DLD1 (cell line): Measurements from ENCODE around the gene PRKCSH.
"Not testable (repeated sequence)": the region's sequence is repeated elsewhere in the genome, so short reads cannot be mapped to it uniquely, and the experiment has no call there.

Experiments used
- in situ Hi-C: cut with HindIII; loops from 2 replicates; pipeline ENCODE4 v1.10.0; 2017; ENCODE audit warnings: low sequenced_read_pairs

The PRKCSH gene

GRCh38 chr19:11418549-11419506, 16.6 kb upstream of the PRKCSH start, which contains the start of gene RGL3:
Gene RGL3, minus strand, starts transcription at chr19:11419314. Its CDS starts 36 bp downstream, at chr19:11419278.
- in situ Hi-C loops: no loop called here

DNA sequence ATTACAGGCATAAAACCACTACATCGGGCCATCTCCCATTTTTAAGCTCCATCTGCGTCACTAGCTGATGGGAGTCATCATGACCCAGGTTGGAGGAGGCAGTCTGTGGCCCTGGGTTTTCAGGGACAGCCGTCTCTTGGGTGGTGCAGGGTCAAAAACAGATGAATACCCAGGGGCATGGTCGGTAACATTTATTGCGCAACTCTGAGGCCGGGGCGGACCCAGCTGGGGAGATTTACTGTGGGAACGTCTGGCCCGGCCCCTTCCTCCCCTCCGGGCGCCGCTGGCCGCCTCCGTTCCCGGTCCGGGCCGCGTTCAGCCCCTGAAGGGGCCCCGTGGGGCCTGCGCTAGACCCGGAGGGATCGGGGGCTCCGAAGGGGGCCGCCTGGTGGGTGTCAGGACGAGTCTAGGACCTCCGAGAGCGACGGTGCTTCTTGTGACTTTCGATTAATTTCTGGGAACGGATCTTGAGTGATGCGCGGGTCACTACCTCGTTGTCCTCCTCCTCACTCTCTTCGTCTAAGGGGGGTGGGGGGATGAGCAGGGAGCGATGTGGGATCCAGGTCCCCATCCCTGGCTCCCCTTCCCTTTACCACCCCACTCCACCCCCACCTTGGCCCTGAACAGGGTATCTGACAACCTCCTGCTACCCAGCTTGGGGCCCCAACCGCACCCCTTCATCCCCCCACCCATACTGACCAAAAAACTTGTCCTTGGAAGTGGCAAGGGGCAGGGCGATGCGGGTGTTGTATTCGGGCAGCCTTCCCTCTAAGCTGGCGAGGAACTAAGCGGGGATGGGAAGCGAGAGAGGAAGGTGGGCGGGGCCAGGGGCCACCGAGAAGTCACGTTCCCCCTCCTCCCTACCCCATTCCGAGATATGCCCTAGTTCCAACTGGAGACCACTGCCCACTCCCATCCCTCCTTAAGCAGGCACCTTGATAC, 14.7 kb upstream of the PRKCSH start:
- in situ Hi-C loops: no loop called here

- in situ Hi-C loops: no loop called here
These were observed 13.9 kb upstream of the PRKCSH start for GRCh38 chr19:11421371-11422098.

GRCh38 chr19:11422163-11423065, 13.0 kb upstream of the PRKCSH start:
- in situ Hi-C loops: no loop called here

- in situ Hi-C loops: no loop called here
These were observed 12.2 kb upstream of the PRKCSH start for GRCh38 chr19:11423164-11423790.

GRCh38 chr19:11423791-11424181, 11.6 kb upstream of the PRKCSH start:
- in situ Hi-C loops: no loop called here

DNA sequence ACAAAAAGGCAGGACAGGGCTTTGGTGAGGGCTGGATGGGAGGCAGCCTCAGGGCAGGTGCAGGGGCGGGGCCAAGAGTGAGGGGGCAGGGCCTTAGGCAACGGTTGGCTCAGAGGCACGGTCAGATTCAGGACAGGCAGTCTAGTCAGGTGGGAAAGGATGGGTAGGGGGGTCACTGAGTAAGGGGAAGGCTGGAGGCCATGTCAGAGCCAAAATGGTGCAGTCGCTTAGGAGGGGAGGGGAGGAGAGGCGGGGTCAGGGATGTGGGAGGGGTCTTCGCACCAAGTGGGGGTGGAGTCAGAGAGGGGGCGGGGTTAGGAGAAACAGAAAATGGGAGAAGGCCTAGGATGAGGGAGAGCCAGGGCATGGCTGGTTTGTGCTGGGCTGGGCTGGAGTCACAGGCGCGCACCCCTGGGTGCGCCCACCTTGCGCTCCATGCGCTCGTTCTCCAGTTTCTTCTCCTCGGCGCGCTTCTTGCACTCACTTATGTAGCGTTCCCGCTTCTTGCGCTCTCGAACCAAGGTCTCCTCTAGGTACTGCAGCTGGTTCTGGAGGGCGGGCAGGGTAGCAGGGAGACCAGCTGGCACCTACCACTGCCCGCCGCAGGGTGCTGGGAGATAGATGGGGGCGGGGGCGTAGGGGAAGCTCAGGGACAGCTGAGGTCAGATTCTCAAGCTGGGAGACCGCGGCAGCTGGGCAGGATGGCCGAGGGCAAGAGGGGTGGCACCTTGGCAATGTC, 9.5 kb upstream of the PRKCSH start:
- in situ Hi-C loops: no loop called here

GRCh38 chr19:11426656-11427055, 8.8 kb upstream of the PRKCSH start:
- in situ Hi-C loops: no loop called here

- in situ Hi-C loops: not testable (repeated sequence)
These were observed 1.9 kb upstream of the PRKCSH start for GRCh38 chr19:11433526-11433925.

GRCh38 chr19:11434703-11435056, 755 bp upstream of the PRKCSH start:
- in situ Hi-C loops: no loop called here

DNA sequence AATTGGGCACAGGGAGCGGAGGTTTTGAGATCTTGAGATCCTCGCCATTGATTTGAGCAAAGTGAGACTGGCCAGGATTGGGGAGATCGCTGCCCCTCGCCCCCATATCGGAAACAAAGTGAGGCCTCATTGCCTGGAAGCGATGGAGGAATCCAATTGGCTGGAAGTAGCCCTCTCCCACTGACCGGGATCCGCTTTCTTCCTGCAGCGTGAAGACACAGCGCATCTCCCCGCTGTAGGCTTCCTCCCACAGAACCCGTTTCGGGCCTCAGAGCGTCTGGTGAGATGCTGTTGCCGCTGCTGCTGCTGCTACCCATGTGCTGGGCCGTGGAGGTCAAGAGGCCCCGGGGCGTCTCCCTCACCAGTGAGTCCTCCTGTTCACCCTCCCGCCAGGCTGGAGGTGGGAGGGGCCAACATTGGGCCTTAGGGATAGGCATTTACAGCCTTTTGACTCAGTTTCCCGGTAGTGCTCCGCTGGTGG, 438 bp downstream of the PRKCSH start:
- in situ Hi-C loops: no loop called here

DNA sequence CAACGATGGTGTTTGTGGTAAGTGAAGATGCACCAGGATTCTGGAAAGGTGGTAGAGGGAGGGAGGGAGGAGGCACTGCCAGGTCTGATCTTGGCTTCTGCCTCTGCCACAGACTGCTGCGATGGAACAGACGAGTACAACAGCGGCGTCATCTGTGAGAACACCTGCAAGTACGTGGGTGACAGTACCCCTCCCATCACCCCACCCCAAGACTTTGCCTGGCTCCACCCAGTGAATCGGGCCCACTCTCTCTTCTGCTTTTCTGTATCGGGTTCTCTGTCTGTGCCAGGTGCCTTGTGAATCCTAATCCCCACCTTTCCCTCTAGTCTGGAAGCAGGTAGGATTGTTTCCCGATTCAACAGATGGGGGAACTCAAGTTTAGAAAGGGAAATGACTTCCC, 2.5 kb downstream of the PRKCSH start:
- in situ Hi-C loops: no loop called here

- in situ Hi-C loops: no loop called here
These were observed 8.6 kb downstream of the PRKCSH start for GRCh38 chr19:11444059-11444458.

DNA sequence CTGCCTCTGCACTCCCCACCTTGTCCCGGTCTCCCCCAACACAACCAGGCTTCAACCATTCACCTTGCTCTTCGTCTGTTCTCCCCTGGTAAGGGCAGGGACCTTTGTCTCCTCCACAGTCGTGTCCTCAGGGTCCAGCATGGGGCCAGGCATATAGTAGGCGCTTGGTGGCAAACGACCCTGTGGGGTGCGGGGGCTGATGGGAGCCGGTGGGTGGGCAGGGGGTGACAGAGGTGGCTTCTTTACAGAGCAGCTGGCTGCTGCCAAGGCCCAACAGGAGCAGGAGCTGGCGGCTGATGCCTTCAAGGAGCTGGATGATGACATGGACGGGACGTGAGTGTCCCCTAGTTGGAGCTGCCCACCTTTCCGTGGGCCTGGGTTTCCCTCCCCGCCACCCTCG, 9.7 kb downstream of the PRKCSH start:
- in situ Hi-C loops: no loop called here

DNA sequence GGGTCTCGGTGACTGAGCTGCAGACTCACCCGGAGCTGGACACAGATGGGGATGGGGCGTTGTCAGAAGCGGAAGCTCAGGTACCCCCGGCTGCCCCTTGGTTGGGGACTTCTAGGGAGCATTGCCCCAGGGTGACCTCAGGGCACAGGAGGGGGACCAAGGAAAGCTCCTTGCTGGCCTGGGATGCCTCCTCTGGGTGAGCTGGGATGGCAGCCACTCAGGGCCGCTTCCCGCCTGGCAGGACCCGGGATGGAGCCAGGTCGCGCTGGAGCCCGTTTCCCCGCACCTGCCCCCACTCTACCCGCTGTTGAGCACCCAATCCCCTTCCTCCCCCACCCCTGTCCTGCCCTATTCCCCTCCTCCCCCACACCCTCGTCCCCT, 10.8 kb downstream of the PRKCSH start:
- in situ Hi-C loops: no loop called here

GRCh38 chr19:11446652-11447301, 11.3 kb downstream of the PRKCSH start:
- in situ Hi-C loops: no loop called here

DNA sequence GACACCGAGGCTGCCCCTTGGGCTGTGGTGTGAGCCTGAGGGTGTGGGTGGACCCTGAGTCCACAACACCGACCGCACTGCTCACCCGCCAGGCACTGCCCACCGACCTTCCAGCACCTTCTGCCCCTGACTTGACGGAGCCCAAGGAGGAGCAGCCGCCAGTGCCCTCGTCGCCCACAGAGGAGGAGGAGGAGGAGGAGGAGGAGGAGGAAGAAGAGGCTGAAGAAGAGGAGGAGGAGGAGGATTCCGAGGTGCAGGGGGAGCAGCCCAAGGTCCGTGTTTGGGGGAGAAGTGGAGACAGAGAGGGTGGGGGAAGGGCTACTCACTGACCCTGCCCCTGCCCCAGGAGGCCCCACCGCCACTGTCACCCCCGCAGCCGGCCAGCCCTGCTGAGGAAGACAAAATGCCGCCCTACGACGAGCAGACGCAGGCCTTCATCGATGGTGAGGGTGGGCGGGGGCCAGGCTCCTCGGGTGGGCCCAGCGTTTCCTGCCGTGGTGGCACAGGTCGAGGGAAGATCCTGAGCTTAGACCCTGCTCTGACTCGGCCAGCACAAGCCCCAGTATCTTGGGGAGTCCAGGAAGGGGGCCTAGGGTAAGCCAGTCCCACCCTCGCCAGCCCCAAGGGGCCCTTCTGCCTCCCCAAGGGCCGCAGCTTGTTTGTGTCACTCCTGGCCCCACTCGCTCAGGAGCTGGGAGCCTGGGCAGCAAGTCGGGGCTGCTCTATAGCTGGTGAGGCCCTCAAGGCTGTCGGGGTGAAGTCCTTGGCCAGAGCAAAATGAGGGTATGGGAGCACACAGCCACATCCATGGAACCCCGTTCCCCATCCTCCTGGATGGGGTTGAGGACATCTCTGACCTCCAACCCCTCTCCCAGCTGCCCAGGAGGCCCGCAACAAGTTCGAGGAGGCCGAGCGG, 12.2 kb downstream of the PRKCSH start:
- in situ Hi-C loops: no loop called here
